ENCODE measurements around the gene PICK1. TPM values are rescaled to one million over a fixed set of nuclear protein-coding genes. Genes with fewer than 3 reads are reported as not detected.
"Not testable (repeated sequence)": the region's sequence is repeated elsewhere in the genome, so short reads cannot be mapped to it uniquely, and the experiment has no call there.

The PICK1 gene
- polyA plus RNA-seq, 4 donors = 24.3 to 33.3 (median 32.0) TPM

DNA sequence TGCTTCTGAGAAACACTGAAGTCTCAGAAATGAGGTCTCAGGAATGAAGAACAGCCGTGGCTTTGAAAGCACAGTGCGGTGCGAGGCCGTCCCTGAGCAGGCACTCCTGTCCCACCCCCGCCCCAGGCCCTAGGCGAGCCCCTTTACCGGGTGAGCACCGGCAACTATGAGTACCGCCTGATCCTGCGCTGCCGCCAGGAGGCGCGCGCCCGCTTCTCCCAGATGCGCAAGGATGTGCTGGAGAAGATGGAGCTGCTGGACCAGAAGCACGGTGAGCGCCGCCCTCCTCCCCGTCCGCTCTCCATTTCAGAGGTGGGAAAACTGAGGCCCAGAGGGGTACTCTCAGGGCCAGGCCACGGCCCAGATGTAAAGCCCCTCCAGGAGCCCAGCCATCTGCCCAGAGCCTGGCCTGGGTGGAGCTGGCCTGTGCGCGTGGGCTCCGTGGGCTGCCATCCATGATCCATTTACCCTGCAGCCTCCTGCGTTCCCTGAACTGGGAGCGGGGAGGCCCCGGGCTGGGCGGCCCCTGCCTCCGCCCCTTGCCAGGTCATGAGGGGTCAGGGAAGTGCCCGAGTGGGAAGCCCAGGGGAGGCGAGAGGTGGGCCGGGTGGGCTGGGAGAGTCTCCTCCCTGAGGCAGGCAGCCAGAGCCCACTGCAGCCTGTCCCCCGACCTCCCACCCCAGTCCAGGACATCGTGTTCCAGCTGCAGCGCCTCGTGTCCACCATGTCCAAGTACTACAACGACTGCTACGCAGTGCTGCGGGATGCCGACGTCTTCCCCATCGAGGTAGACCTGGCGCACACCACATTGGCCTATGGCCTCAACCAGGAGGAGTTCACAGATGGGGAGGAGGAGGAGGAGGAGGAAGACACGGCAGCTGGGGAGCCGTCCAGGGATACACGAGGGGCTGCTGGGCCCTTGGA lies 17.2 kb downstream of the PICK1 start:
- Histone ChIP-seq H3K4me3 (ENCODE audit: low read depth in 1 of 3, low read length in 3 of 3) (no peak overlapping the region), H3K9me3 (ENCODE audit: control insufficient read depth in 2 of 2, insufficient read depth in 1 of 2, low read depth in 1 of 2, low read length in 1 of 2) (no peaks in the 10 kb centered on the region), H3K27ac (ENCODE audit: low read depth in 1 of 3, low read length in 2 of 3) (no peak overlapping the region), H3K36me3 (ENCODE audit: control insufficient read depth in 3 of 3, insufficient read depth in 2 of 3, low read depth in 1 of 3, low read length in 3 of 3) (peaks cover 5 to 84% (median 6%) of the 10 kb centered on the region in 3 donors), H3K4me1 (ENCODE audit: control insufficient read depth in 3 of 3, insufficient read depth in 2 of 3, low read depth in 1 of 3, low read length in 2 of 3) (no peaks in the 10 kb centered on the region), H3K27me3 (ENCODE audit: control insufficient read depth in 3 of 3, insufficient read depth in 3 of 3, low read length in 3 of 3) (no peaks in the 10 kb centered on the region)
- 90 to 93% (median 92%) methylated on average over 45 to 47 of the region's 47 CpGs for WGBS, 3 donors
- FAIRE-seq (no peak), DNase-seq (peak in 1 of 2 donors; percentile 59)

DNA sequence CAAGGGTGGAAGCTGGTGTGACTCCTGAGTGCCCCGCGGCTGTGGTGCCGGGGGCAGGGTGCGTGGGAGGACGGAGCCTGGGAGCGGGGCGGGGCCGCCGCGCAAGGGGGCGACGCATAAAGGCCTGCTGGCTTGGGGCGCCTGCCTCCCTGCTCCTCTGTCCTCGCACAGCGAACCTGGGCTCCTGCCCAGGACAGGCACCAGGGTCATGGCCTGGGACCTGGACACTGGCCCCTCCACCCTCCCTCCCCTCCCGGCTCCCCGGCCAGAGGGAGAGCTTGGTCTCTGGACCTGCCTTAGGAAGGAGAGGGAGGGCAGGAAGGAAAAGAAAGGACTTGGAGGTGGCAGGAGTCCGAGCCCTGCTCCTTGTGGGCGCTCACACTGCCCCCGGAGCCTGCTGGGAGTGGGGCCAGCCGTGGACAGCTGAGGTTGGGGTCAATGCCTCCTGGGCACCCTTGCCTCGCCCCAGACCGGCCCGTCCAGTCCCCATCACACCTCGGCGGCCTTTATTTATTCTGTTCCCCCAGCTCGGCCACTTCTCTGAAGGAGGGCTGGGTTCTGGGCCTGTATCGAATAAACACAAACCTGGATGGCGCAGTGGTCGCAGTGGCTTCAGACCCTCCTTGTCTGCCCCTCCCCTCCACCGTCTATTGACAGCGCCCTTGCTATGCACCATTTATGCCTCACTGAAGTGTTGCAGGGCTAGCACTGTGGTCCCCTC lies 18.1 kb downstream of the PICK1 start:
- Histone ChIP-seq H3K9me3 (ENCODE audit: control insufficient read depth in 2 of 2, insufficient read depth in 1 of 2, low read depth in 1 of 2, low read length in 1 of 2) (no peaks in the 10 kb centered on the region), H3K36me3 (ENCODE audit: control insufficient read depth in 3 of 3, insufficient read depth in 2 of 3, low read depth in 1 of 3, low read length in 3 of 3) (peaks cover 2 to 77% (median 4%) of the 10 kb centered on the region in 3 donors), H3K4me1 (ENCODE audit: control insufficient read depth in 3 of 3, insufficient read depth in 2 of 3, low read depth in 1 of 3, low read length in 2 of 3) (no peaks in the 10 kb centered on the region), H3K27ac (ENCODE audit: low read depth in 1 of 3, low read length in 2 of 3) (no peak overlapping the region), H3K27me3 (ENCODE audit: control insufficient read depth in 3 of 3, insufficient read depth in 3 of 3, low read length in 3 of 3) (no peaks in the 10 kb centered on the region), H3K4me3 (ENCODE audit: low read depth in 1 of 3, low read length in 3 of 3) (no peak overlapping the region)
- no peak for FAIRE-seq
- WGBS, 3 donors = 91 to 93% (median 93%) methylated on average over 26 to 32 of the region's 32 CpGs
- DNase-seq = no peak

DNA sequence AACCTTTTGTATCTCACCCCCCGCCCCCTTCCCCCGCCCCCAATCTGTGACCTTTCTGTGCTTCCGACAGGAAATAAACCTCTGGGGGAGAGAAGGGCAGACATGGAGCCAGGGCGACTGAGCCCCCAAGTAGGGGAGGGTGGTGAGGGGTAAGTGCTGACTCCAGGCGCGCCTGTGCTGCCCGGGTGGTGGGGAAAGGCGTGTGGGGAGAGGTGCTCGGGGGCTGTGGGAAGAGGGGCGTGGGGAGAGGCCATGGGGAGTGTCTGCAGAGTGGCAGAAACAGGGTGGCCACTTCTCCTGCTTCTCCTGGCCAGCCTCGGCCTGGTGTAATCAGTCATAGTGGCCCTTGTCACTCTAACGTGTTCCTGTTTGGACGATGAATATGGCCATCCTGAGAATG lies 18.8 kb downstream of the PICK1 start:
- H3K27ac ChIP-seq (ENCODE audit: low read depth in 1 of 3, low read length in 2 of 3) = no peak overlapping the region
- no peak for FAIRE-seq
- WGBS, 3 donors = 84 to 90% (median 87%) methylated on average over 13 of the region's 13 CpGs

DNA sequence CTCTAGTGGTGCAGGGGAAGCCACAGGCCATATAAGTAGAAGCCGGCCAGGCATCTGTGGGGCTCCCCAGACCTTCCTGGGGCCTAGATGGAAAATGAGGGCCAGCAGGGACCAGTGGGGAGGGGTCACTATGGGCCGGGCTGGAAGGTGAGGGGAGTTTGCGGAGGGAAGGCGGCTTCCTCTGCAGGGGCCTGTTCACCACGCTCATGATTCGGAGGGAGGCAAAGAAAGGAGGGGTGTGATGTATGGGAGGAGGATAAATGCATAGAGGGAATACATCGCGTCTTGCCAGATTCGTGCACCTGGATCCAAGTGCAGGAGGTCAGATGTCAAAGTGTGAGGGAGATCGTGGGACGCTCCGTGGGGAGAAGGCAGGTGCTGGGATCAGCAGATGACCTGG lies 19.9 kb downstream of the PICK1 start:
- DNase-seq (no peak), FAIRE-seq (no peak)
- Histone ChIP-seq H3K9me3 (ENCODE audit: control insufficient read depth in 2 of 2, insufficient read depth in 1 of 2, low read depth in 1 of 2, low read length in 1 of 2) (no peaks in the 10 kb centered on the region), H3K4me1 (ENCODE audit: control insufficient read depth in 3 of 3, insufficient read depth in 2 of 3, low read depth in 1 of 3, low read length in 2 of 3) (peaks cover 0 to 7% (median 2%) of the 10 kb centered on the region in 3 donors), H3K27me3 (ENCODE audit: control insufficient read depth in 3 of 3, insufficient read depth in 3 of 3, low read length in 3 of 3) (peaks cover under 1 to 12% (median 5%) of the 10 kb centered on the region in 3 donors), H3K4me3 (ENCODE audit: low read depth in 1 of 3, low read length in 3 of 3) (no peak overlapping the region), H3K36me3 (ENCODE audit: control insufficient read depth in 3 of 3, insufficient read depth in 2 of 3, low read depth in 1 of 3, low read length in 3 of 3) (peaks cover 2 to 61% (median 4%) of the 10 kb centered on the region in 3 donors), H3K27ac (ENCODE audit: low read depth in 1 of 3, low read length in 2 of 3) (no peak overlapping the region)
- 77 to 79% (median 78%) methylated on average over 12 of the region's 12 CpGs for WGBS, 3 donors

More for the DNA sequence above, 18.8 kb downstream of the PICK1 start:
- no peak overlapping the region for H3K4me3 ChIP-seq (ENCODE audit: low read depth in 1 of 3, low read length in 3 of 3)
- H3K4me1 ChIP-seq (ENCODE audit: control insufficient read depth in 3 of 3, insufficient read depth in 2 of 3, low read depth in 1 of 3, low read length in 2 of 3) = no peaks in the 10 kb centered on the region
- H3K36me3 ChIP-seq (ENCODE audit: control insufficient read depth in 3 of 3, insufficient read depth in 2 of 3, low read depth in 1 of 3, low read length in 3 of 3) = peaks cover 2 to 70% (median 4%) of the 10 kb centered on the region in 3 donors
- H3K9me3 ChIP-seq (ENCODE audit: control insufficient read depth in 2 of 2, insufficient read depth in 1 of 2, low read depth in 1 of 2, low read length in 1 of 2) = no peaks in the 10 kb centered on the region
- peaks cover 0 to 4% (median 0%) of the 10 kb centered on the region in 3 donors for H3K27me3 ChIP-seq (ENCODE audit: control insufficient read depth in 3 of 3, insufficient read depth in 3 of 3, low read length in 3 of 3)
- DNase-seq = no peak

DNA sequence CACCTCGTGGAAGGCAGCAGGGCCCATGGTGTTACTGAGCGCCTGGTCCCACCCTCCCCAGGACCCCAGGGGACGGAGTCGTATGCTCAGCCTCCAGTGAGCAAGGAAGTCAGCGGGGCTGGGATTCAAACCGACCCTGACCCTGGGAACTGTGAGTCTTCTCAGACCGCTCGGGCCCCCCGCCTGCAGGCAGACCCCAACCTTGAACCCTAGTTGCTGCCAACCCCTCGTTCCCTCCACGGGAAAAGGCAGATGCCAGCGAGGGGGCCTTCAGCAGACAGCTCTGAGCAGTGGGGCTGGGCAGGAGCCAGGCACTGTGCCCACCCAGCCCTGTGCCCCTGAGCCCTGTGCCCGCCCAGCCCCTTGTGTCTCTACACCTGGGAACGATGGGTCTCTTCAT lies 20.4 kb downstream of the PICK1 start:
- Histone ChIP-seq H3K4me3 (ENCODE audit: low read depth in 1 of 3, low read length in 3 of 3) (no peak overlapping the region), H3K9me3 (ENCODE audit: control insufficient read depth in 2 of 2, insufficient read depth in 1 of 2, low read depth in 1 of 2, low read length in 1 of 2) (no peaks in the 10 kb centered on the region), H3K27ac (ENCODE audit: low read depth in 1 of 3, low read length in 2 of 3) (no peak overlapping the region), H3K36me3 (ENCODE audit: control insufficient read depth in 3 of 3, insufficient read depth in 2 of 3, low read depth in 1 of 3, low read length in 3 of 3) (peaks cover 2 to 56% (median 4%) of the 10 kb centered on the region in 3 donors), H3K27me3 (ENCODE audit: control insufficient read depth in 3 of 3, insufficient read depth in 3 of 3, low read length in 3 of 3) (peaks cover 5 to 17% (median 5%) of the 10 kb centered on the region in 3 donors), H3K4me1 (ENCODE audit: control insufficient read depth in 3 of 3, insufficient read depth in 2 of 3, low read depth in 1 of 3, low read length in 2 of 3) (peaks cover 2 to 9% (median 2%) of the 10 kb centered on the region in 3 donors)
- no peak for FAIRE-seq
- DNase-seq = no peak
- WGBS, 3 donors = 77 to 78% (median 78%) methylated on average over 14 of the region's 14 CpGs

DNA sequence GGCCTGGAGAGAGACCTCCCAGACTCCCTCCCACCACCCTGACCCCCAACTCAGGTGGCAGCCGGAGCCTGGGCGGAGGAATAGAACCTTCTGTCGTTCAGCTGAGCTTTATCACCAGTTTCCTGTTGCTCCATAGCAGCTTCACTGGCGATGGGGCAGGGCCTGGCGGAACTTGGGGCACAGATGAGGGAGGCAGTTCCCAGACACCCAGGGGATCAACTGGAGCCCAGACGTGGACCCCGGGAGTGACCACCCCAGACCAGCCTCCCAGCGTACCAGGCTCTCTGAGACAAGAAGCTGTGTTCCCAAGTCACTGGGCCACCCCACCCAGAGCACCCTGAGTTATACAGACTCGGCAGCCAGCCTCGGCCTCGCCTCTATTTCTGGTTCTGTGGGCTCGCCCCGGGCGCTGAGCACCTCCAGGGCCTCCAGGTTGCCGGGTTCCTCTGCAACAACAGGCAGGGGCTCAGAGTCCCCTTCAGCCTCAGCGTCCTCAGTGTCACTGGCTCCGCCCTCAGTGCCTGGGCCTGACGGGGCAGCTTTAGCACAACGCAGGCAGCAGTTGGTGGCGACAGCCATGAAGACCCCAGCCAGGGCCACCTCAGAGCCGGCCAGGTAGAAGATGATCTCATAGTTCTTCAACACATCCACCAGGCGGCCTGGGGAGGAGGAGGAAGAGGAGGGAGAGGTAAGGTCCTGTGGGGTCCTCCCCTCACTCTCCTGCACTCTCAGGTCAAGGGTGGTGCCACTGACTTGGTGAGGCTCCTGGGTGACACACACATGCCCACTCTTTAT lies 21.0 kb downstream of the PICK1 start:
- Histone ChIP-seq H3K36me3 (ENCODE audit: control insufficient read depth in 3 of 3, insufficient read depth in 2 of 3, low read depth in 1 of 3, low read length in 3 of 3) (peaks cover 2 to 54% (median 2%) of the 10 kb centered on the region in 3 donors), H3K9me3 (ENCODE audit: control insufficient read depth in 2 of 2, insufficient read depth in 1 of 2, low read depth in 1 of 2, low read length in 1 of 2) (no peaks in the 10 kb centered on the region), H3K4me3 (ENCODE audit: low read depth in 1 of 3, low read length in 3 of 3) (no peak overlapping the region), H3K4me1 (ENCODE audit: control insufficient read depth in 3 of 3, insufficient read depth in 2 of 3, low read depth in 1 of 3, low read length in 2 of 3) (peaks cover 2 to 13% (median 2%) of the 10 kb centered on the region in 3 donors), H3K27me3 (ENCODE audit: control insufficient read depth in 3 of 3, insufficient read depth in 3 of 3, low read length in 3 of 3) (peaks cover 5 to 23% (median 6%) of the 10 kb centered on the region in 3 donors), H3K27ac (ENCODE audit: low read depth in 1 of 3, low read length in 2 of 3) (no peak overlapping the region)
- 64 to 72% (median 64%) methylated on average over 21 to 22 of the region's 22 CpGs for WGBS, 3 donors
- FAIRE-seq (no peak), DNase-seq (no peak)

DNA sequence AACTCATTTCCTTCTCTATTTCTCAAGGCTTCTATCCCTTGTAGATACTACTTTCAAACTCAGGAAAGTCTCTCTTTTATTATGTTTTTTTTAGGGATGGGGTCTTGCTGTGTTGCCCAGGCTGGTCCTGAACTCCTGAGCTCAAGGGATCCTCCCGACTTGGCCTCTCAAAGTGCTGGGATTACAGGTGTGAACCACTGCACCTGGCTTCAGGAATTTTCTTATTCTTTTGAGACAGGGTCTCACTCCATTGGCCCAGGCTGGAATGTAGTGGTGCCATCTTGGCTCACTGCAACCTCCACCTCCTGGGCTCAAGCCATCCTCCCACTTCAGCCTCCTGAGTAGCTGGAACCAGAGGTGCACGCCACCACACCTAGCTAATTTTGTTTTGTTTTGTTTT lies 22.0 kb downstream of the PICK1 start:
- Histone ChIP-seq H3K4me1 (ENCODE audit: control insufficient read depth in 3 of 3, insufficient read depth in 2 of 3, low read depth in 1 of 3, low read length in 2 of 3) (peaks cover 2 to 13% (median 2%) of the 10 kb centered on the region in 3 donors), H3K27me3 (ENCODE audit: control insufficient read depth in 3 of 3, insufficient read depth in 3 of 3, low read length in 3 of 3) (peaks cover 5 to 25% (median 6%) of the 10 kb centered on the region in 3 donors), H3K36me3 (ENCODE audit: control insufficient read depth in 3 of 3, insufficient read depth in 2 of 3, low read depth in 1 of 3, low read length in 3 of 3) (peaks cover 0 to 51% (median 0%) of the 10 kb centered on the region in 3 donors)
- 87 to 90% (median 88%) methylated on average over 2 of the region's 2 CpGs for WGBS, 3 donors
- FAIRE-seq; H3K9me3 ChIP-seq (ENCODE audit: control insufficient read depth in 2 of 2, insufficient read depth in 1 of 2, low read depth in 1 of 2, low read length in 1 of 2); DNase-seq; H3K4me3 ChIP-seq (ENCODE audit: low read depth in 1 of 3, low read length in 3 of 3); H3K27ac ChIP-seq (ENCODE audit: low read depth in 1 of 3, low read length in 2 of 3): not testable (repeated sequence)

- no peak for DNase-seq
- H3K9me3 ChIP-seq (ENCODE audit: control insufficient read depth in 2 of 2, insufficient read depth in 1 of 2, low read depth in 1 of 2, low read length in 1 of 2) = no peaks in the 10 kb centered on the region
- H3K27ac ChIP-seq (ENCODE audit: low read depth in 1 of 3, low read length in 2 of 3) = no peak overlapping the region
- H3K4me3 ChIP-seq (ENCODE audit: low read depth in 1 of 3, low read length in 3 of 3) = no peak overlapping the region
- H3K27me3 ChIP-seq (ENCODE audit: control insufficient read depth in 3 of 3, insufficient read depth in 3 of 3, low read length in 3 of 3) = peaks cover 5 to 27% (median 6%) of the 10 kb centered on the region in 3 donors
- no peak for FAIRE-seq
- peaks cover 0 to 51% (median 0%) of the 10 kb centered on the region in 3 donors for H3K36me3 ChIP-seq (ENCODE audit: control insufficient read depth in 3 of 3, insufficient read depth in 2 of 3, low read depth in 1 of 3, low read length in 3 of 3)
- WGBS, 3 donors = 82 to 86% (median 83%) methylated on average over 7 of the region's 7 CpGs
- H3K4me1 ChIP-seq (ENCODE audit: control insufficient read depth in 3 of 3, insufficient read depth in 2 of 3, low read depth in 1 of 3, low read length in 2 of 3) = peaks cover 2 to 13% (median 2%) of the 10 kb centered on the region in 3 donors
Measured at GRCh38 chr22:38079804-38080203, 22.6 kb downstream of the PICK1 start.
